HG03196 (cell line): ENCODE results near the gene CEBPA.

Experiments
- ATAC-seq: cut with Tn5 transposase; IDR thresholded peaks from one replicate; pipeline ENCODE4 v1.9.1; 2021; ENCODE audit not compliant: unreplicated experiment

CEBPA gene

DNA sequence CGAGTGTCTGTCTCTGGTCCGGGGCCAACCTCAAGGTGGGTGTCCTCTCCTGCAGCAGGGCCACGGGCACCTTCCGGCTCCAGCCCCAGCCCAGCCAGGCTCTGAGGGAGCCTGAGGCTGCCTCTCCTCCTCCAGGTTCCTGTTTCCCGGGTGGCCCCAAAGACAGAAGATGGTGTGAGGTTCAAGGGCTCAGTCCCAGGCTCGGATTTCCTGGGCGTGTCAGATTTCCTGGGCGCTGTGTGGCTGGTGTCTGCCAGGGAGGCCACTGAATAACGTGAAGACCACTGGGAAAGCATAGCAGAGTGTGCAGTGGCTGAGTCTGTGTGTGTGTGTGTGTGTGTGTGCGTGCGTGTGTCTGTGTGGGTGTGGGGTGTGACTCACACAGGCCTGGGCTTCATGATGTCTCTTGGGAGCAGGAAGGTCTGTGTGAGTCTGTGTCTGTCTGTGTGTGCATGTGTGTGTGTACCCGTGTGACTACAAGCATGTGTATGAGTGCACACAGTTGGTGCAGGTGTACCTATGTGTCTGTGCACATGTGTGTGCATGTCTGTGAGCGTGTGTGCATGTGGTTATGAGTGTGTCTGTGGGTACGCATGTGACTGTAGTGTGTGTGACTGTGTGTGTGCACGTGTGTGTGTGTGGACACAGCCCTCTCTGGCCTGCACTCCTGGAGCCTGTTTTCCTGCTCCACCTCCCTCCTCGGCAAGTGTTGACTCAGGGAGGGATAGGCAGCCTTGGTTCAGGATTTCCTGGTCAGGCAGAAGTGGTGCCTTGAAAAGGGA lies 28.3 kb downstream of the CEBPA start:
- ATAC-seq = no peak

- no peak for ATAC-seq
Measured at GRCh38 chr19:33273065-33273736, 29.1 kb downstream of the CEBPA start.

GRCh38 chr19:33271246-33272021 lies 30.9 kb downstream of the CEBPA start:
- no peak for ATAC-seq

GRCh38 chr19:33270769-33271168 lies 31.6 kb downstream of the CEBPA start:
- no peak for ATAC-seq

DNA sequence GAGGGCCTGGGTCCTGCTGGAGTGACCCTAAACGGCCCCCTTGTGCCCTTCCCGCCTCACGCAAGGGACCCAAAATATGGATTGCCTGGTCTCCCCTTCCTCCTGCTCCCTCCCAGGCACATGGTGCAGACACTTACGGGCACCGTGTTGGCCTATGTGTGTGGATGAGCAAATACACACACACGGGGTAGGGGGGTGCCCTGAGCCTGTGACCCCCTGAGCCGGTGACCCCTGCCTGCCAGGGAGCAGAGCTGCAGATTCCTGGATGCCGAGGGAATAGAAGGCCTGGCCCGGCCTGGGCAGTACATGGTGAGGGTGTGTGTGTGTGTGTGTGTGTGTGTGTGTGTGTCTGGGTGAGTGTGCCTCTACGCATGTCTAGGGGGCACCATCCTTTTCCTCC lies 33.3 kb downstream of the CEBPA start:
- ATAC-seq = no peak

DNA sequence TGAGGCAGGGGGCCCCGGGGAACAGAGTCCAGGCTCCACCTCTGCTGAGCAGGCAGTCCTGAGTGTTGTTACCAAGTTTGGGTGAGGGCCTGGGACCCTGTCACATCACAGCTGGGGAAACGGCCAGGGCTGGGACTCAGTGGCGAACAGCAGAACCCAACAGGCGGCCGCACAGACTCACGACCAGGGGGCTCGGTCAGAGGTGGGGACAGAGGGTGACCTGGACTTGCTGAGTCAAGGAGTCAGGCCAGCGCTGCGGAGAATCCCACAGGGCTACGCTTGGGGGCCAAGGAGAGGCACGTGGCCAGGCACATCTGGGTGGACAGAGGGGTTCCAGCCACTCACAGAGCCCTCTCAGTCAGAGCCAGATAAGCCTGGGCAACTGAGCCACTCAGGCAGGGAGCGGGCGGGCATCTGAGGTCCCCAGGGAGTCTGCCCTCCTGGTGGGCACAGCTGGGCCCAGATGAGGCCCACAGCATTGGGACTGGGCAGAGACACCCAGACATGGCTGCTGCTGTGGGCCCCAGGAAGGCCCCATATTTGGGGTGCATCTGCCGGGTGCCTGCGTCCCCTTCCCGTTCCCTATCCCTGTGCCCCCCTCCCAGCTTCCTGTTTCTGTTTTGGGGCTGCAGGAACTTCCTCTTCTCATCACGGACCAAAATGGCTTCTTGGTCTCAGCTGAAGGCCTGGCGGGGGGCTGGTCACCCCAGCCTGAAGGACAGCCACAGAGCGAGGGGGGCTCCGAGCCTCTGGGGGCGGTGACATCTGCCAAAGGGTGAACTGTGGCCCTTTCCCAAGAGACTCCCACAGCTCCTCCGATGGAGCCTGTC lies 34.0 kb downstream of the CEBPA start:
- no peak for ATAC-seq

GRCh38 chr19:33267706-33268105 lies 34.6 kb downstream of the CEBPA start:
- ATAC-seq = no peak

- ATAC-seq = no peak
Measured at GRCh38 chr19:33266974-33267484, 35.3 kb downstream of the CEBPA start.

- no peak for ATAC-seq
Measured at GRCh38 chr19:33264881-33265445, 37.4 kb downstream of the CEBPA start.

DNA sequence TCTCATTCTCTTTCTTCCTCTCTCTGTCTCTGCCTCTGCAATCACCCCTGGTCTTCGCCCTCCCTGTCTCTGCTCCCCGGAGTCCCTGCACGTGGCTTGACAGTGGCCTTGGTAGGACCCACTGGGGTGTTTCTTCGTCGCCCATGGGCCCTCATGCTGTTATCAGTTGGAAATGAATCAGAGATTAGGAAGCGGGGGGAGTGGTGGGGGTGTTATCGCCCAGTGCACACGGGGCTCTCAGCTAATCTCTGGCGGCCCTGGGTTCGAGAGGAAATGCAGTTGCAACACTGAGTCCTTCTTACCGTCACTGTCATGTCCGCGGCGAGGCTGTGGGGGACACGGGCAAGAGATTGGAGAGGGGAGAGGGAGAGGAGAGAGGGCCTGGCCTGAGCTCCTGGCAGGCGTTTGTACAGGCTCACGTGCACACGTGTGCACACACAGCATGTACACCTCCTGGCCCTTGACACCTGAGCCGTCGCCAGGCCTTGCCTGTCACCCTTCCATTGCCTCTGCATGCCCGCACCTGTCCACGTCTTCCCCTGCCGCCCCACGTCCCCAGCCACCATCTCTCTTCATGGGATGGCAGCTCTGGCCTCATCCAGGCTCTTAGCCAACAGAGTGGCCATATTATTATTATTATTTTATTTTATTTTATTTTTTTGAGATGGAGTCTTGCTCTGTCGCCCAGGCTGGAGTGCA lies 38.9 kb downstream of the CEBPA start:
- no peak for ATAC-seq

GRCh38 chr19:33261511-33262189 lies 40.7 kb downstream of the CEBPA start:
- ATAC-seq = no peak

DNA sequence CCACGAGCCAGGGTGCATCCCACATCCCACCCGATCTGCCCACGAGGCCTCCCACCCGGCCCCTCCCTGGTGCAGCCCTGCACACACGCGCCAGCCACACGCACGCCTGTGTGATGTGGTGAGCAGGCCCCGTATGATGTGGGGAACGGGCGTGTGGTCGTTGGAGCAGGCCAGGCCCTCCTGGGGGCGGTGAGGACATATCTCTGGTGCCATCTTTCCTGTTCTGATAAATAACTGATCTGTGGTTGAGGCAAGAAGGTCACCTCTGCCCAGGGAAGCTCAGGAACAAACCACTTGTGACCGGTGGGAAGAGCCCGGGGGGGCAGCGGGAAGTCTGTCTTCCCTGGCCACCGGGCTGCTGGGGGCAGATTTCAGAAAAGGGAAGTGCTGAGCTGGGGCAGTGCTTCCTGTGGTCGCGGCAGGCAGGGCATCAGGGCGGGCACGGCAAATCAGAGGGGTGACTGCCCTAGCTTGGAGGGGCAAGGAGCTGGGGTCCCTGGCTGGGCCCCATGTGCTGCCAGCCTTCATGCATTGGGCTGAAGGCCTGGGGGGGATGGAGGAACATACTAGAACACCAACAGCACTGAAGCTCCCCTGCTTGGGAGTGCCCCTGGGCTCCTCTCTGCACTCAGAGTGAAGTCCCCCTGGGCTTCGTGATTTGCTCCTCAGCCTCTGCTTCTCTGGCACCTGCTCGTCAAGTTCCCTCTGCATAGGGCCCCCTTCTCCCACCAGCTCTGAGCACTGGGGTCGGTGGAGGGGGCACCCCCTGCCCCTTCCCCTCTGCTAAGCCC lies 41.5 kb downstream of the CEBPA start:
- no peak for ATAC-seq

DNA sequence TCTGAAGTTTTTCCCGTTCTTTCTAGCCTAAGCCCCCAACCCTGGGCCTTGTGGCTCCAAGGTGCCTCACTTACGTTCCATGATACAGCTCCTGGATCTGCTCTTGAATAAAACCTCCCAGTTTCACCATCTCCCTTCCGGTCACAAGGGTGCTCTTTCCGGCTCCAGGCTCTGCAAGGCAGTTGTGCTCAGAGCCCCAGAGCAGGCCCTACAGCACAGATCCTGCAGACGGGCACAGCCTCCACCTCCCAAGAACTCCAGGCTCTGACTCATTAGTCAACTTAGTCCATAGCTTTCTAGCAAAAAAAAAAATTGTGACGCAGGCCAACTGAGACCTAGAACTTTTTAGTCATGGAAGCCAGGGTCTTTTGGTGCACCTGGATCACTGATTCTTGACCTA lies 42.8 kb downstream of the CEBPA start:
- ATAC-seq = no peak

GRCh38 chr19:33257828-33258227 lies 44.5 kb downstream of the CEBPA start:
- ATAC-seq = no peak

DNA sequence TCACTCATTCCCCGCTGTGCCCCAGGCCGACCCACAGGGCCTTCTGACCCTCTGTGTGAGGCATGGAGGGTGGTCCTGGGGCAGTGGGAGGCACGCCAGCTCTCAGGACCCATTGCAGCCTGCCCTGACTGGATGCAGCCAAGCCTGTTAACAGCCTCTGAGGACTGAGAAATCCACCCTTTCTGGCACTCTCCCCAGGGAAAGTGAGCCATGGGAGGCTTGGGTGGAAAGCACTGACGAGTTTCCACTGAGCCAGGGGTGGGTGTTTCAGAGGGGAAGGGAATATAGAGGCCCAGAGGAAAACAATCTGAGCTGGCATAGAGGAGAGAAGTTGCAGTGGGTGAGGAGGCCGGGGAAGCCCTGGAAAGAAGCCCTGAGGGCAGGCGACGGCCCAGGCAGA lies 46.1 kb downstream of the CEBPA start:
- no peak for ATAC-seq

DNA sequence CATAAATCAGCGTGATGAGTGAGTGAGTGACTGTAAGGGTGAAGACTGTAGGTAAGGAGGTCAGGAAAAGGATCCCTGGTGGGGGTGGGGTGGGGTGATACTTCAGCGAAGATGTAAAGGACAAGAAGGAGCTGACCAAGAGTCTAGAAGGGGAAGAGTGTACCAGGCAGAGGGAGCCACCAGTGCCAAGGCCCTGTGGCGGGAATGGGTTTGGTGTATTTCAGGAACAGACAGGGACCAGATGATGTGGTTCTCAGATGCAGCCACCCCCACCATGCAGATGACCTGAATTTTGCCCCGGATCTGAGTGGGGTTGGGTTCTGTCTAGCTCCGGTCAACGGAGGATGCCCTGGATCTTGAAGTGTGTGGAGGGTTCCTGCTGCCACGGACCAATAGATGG lies 46.6 kb downstream of the CEBPA start:
- no peak for ATAC-seq

- no peak for ATAC-seq
Measured at GRCh38 chr19:33254245-33254824, 48.0 kb downstream of the CEBPA start.

GRCh38 chr19:33252971-33253370 lies 49.4 kb downstream of the CEBPA start:
- no peak for ATAC-seq
